ENCODE data around the gene RNPEP. TPM values are rescaled to one million over a fixed set of nuclear protein-coding genes. Genes with fewer than 3 reads are reported as not detected.
"Not testable (repeated sequence)": the region's sequence is repeated elsewhere in the genome, so short reads cannot be mapped to it uniquely, and the experiment has no call there.

The RNPEP gene
- total RNA-seq (2014; rRNA removed; shearing (Covaris generic)), result 69.7 and 80.9 TPM in 2 replicates

GRCh38 chr1:201982623-201983379 is at the start of gene RNPEP:
Gene RNPEP (plus strand): TSS chr1:201982648. CDS start chr1:201982667, 19 bp downstream.
- Histone ChIP-seq H3K4me3 (peak within 1 kb of the TSS; percentile 99), H3K9me3 (replicated peaks) (no peaks in the 10 kb centered on the region), H3K4me1 (replicated peaks) (peaks cover 13% of the 10 kb centered on the region), H3K36me3 (peaks cover 27% of the 10 kb centered on the region), H3K27ac (peak within 1 kb of the TSS; percentile 73), H3K27me3 (replicated peaks) (no peaks in the 10 kb centered on the region)
- peak; percentile 79 to 81 for DNase-seq (ENCODE audit: low read depth in 1 of 2, low spot score in 2 of 2)

GRCh38 chr1:201933840-201934430 is 48.5 kb upstream of the RNPEP start:
- Histone ChIP-seq H3K9me3 (replicated peaks) (no peaks in the 10 kb centered on the region), H3K4me1 (replicated peaks) (peaks cover 34% of the 10 kb centered on the region), H3K36me3 (no peaks in the 10 kb centered on the region), H3K4me3 (no peak overlapping the region), H3K27me3 (replicated peaks) (no peaks in the 10 kb centered on the region), H3K27ac (0 out of 2 replicates have a peak overlapping the region, but pooled peaks have one; percentile 27)
- DNase-seq (ENCODE audit: low read depth in 1 of 2, low spot score in 2 of 2), result peak in 1 of 2 experiments; percentile 38

- Histone ChIP-seq H3K36me3 (no peaks in the 10 kb centered on the region), H3K4me1 (replicated peaks) (peaks cover 32% of the 10 kb centered on the region), H3K27me3 (replicated peaks) (no peaks in the 10 kb centered on the region), H3K27ac (peak overlapping the region; percentile 86), H3K9me3 (replicated peaks) (no peaks in the 10 kb centered on the region), H3K4me3 (no peak overlapping the region)
- peak in 1 of 2 experiments; percentile 85 for DNase-seq (ENCODE audit: low read depth in 1 of 2, low spot score in 2 of 2)
Measured at GRCh38 chr1:201937624-201938213, 44.7 kb upstream of the RNPEP start.

- Histone ChIP-seq H3K4me3 (no peak overlapping the region), H3K4me1 (replicated peaks) (peaks cover 32% of the 10 kb centered on the region), H3K9me3 (replicated peaks) (no peaks in the 10 kb centered on the region), H3K27ac (peak overlapping the region; percentile 86), H3K27me3 (replicated peaks) (no peaks in the 10 kb centered on the region), H3K36me3 (no peaks in the 10 kb centered on the region)
- DNase-seq (ENCODE audit: low read depth in 1 of 2, low spot score in 2 of 2), result peak in 1 of 2 experiments; percentile 34
Measured at GRCh38 chr1:201938440-201939035, 43.9 kb upstream of the RNPEP start.

GRCh38 chr1:201939148-201939547 is 43.3 kb upstream of the RNPEP start:
- no peak overlapping the region for H3K4me3 ChIP-seq
- H3K36me3 ChIP-seq, result no peaks in the 10 kb centered on the region
- H3K27me3 ChIP-seq (replicated peaks), result no peaks in the 10 kb centered on the region
- peaks cover 26% of the 10 kb centered on the region for H3K4me1 ChIP-seq (replicated peaks)
- no peak overlapping the region for H3K27ac ChIP-seq
- no peak for DNase-seq (ENCODE audit: low read depth in 1 of 2, low spot score in 2 of 2)
- no peaks in the 10 kb centered on the region for H3K9me3 ChIP-seq (replicated peaks)

GRCh38 chr1:201939574-201939973 is 42.9 kb upstream of the RNPEP start:
- H3K4me3 ChIP-seq, result no peak overlapping the region
- no peak for DNase-seq (ENCODE audit: low read depth in 1 of 2, low spot score in 2 of 2)
- no peaks in the 10 kb centered on the region for H3K36me3 ChIP-seq
- no peaks in the 10 kb centered on the region for H3K9me3 ChIP-seq (replicated peaks)
- no peak overlapping the region for H3K27ac ChIP-seq
- no peaks in the 10 kb centered on the region for H3K27me3 ChIP-seq (replicated peaks)
- H3K4me1 ChIP-seq (replicated peaks), result peaks cover 22% of the 10 kb centered on the region

GRCh38 chr1:201940316-201940715 is 42.1 kb upstream of the RNPEP start:
- not testable (repeated sequence) for H3K36me3 ChIP-seq; H3K27ac ChIP-seq; H3K27me3 ChIP-seq (replicated peaks); H3K9me3 ChIP-seq (replicated peaks); H3K4me3 ChIP-seq; DNase-seq (ENCODE audit: low read depth in 1 of 2, low spot score in 2 of 2)
- peaks cover 26% of the 10 kb centered on the region for H3K4me1 ChIP-seq (replicated peaks)

GRCh38 chr1:201941420-201942128 is 40.9 kb upstream of the RNPEP start:
- Histone ChIP-seq H3K4me3 (no peak overlapping the region), H3K36me3 (no peaks in the 10 kb centered on the region), H3K4me1 (replicated peaks) (peaks cover 37% of the 10 kb centered on the region), H3K9me3 (replicated peaks) (no peaks in the 10 kb centered on the region), H3K27me3 (replicated peaks) (no peaks in the 10 kb centered on the region), H3K27ac (no peak overlapping the region)
- no peak for DNase-seq (ENCODE audit: low read depth in 1 of 2, low spot score in 2 of 2)

- Histone ChIP-seq H3K4me3 (no peak overlapping the region), H3K27me3 (replicated peaks) (no peaks in the 10 kb centered on the region), H3K4me1 (replicated peaks) (peaks cover 42% of the 10 kb centered on the region), H3K36me3 (no peaks in the 10 kb centered on the region), H3K27ac (no peak overlapping the region), H3K9me3 (replicated peaks) (no peaks in the 10 kb centered on the region)
- DNase-seq (ENCODE audit: low read depth in 1 of 2, low spot score in 2 of 2), result no peak
Measured at GRCh38 chr1:201942129-201942495, 40.3 kb upstream of the RNPEP start.

- Histone ChIP-seq H3K4me3 (no peak overlapping the region), H3K27me3 (replicated peaks) (no peaks in the 10 kb centered on the region)
Measured at GRCh38 chr1:201944002-201944401, 38.4 kb upstream of the RNPEP start.

GRCh38 chr1:201944639-201945038 is 37.8 kb upstream of the RNPEP start:
- Histone ChIP-seq H3K4me3 (no peak overlapping the region), H3K36me3 (no peaks in the 10 kb centered on the region), H3K27ac (no peak overlapping the region), H3K27me3 (replicated peaks) (no peaks in the 10 kb centered on the region), H3K9me3 (replicated peaks) (no peaks in the 10 kb centered on the region), H3K4me1 (replicated peaks) (peaks cover 29% of the 10 kb centered on the region)
- DNase-seq (ENCODE audit: low read depth in 1 of 2, low spot score in 2 of 2), result no peak

More at GRCh38 chr1:201944002-201944401, 38.4 kb upstream of the RNPEP start:
- no peaks in the 10 kb centered on the region for H3K36me3 ChIP-seq
- H3K27ac ChIP-seq, result no peak overlapping the region
- peaks cover 32% of the 10 kb centered on the region for H3K4me1 ChIP-seq (replicated peaks)
- H3K9me3 ChIP-seq (replicated peaks), result no peaks in the 10 kb centered on the region
- no peak for DNase-seq (ENCODE audit: low read depth in 1 of 2, low spot score in 2 of 2)

GRCh38 chr1:201945157-201945556 is 37.3 kb upstream of the RNPEP start:
- peak in 1 of 2 experiments; percentile 33 for DNase-seq (ENCODE audit: low read depth in 1 of 2, low spot score in 2 of 2)
- Histone ChIP-seq H3K4me1 (replicated peaks) (peaks cover 29% of the 10 kb centered on the region), H3K4me3 (peak overlapping the region; percentile 35), H3K27ac (no peak overlapping the region), H3K9me3 (replicated peaks) (no peaks in the 10 kb centered on the region), H3K36me3 (no peaks in the 10 kb centered on the region), H3K27me3 (replicated peaks) (no peaks in the 10 kb centered on the region)

- Histone ChIP-seq H3K4me3 (peak overlapping the region; percentile 35), H3K27me3 (replicated peaks) (no peaks in the 10 kb centered on the region), H3K4me1 (replicated peaks) (peaks cover 29% of the 10 kb centered on the region), H3K27ac (no peak overlapping the region), H3K9me3 (replicated peaks) (no peaks in the 10 kb centered on the region), H3K36me3 (no peaks in the 10 kb centered on the region)
- DNase-seq (ENCODE audit: low read depth in 1 of 2, low spot score in 2 of 2), result no peak
Measured at GRCh38 chr1:201945863-201946223, 36.6 kb upstream of the RNPEP start.

All from SJSA1 (cell line).